Coronary artery (tissue), 2 donors: ENCODE measurements around the gene C1orf146.

ENCODE experiments used
- DNase-seq: peaks from one replicate; pipeline ENCODE4 v3.0.0-alpha.2; 2017; ENCODE audit warnings: low spot score
- H3K27ac ChIP-seq, 2 donors: fragments of 200-600 bp; sonication (generic); one replicate each; pipeline ENCODE4 v1.5.1; 2016 to 2019
- H3K4me3 ChIP-seq: fragments of 200-600 bp; sonication (generic); 2 replicates; pipeline ENCODE4 v1.5.1; 2016; ENCODE audit warnings: mild to moderate bottlenecking, moderate library complexity
- TF ChIP-seq, protein P1 (sequence below): fragments of 200-600 bp; sonication (generic); IDR thresholded peaks from one replicate; pipeline ENCODE4 v1.5.1; 2019; ENCODE audit warnings: antibody characterized with exemption

C1orf146 gene, protein sequence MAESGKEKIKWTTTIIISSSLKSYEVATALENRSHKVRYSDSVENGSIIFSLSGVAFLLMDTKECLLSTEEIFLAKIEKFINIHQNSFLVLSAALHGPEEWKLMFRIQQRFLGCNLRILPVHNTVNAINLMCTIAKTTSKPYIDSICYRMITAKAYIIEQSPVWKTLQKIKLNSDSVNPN

DNA sequence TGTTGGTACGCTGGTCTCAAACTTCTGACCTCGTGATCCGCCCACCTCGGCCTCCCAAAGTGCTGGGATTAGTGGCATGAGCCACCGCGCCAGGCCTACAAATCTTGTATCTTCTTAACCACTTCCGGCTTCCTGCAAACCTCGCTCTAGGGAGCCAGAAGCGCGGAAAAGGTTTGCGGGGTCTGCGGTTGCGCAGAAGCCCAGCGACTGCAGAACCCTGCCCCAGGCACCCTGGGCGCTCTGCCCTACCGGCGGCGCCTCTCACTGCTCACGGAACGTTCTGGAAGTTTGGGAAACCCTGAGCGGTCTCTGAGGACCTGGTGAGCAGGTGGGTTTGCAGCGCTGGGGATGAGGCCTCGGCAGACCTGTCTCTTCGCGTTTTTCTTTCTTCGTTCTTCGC is at the start of gene C1orf146:
C1orf146 (plus strand) TSS at position 195 of the 400 bp plus-strand sequence. CDS start 13,506 bp downstream, outside the sequence.
- DNase-seq = no peak
- H3K4me3 ChIP-seq = no peak within 1 kb of the TSS
- TF ChIP-seq, protein P1, sequence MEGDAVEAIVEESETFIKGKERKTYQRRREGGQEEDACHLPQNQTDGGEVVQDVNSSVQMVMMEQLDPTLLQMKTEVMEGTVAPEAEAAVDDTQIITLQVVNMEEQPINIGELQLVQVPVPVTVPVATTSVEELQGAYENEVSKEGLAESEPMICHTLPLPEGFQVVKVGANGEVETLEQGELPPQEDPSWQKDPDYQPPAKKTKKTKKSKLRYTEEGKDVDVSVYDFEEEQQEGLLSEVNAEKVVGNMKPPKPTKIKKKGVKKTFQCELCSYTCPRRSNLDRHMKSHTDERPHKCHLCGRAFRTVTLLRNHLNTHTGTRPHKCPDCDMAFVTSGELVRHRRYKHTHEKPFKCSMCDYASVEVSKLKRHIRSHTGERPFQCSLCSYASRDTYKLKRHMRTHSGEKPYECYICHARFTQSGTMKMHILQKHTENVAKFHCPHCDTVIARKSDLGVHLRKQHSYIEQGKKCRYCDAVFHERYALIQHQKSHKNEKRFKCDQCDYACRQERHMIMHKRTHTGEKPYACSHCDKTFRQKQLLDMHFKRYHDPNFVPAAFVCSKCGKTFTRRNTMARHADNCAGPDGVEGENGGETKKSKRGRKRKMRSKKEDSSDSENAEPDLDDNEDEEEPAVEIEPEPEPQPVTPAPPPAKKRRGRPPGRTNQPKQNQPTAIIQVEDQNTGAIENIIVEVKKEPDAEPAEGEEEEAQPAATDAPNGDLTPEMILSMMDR = no peak
- no peak within 1 kb of the TSS for H3K27ac ChIP-seq

GRCh38 chr1:92168657-92169056 is 49.1 kb upstream of the C1orf146 start:
- H3K4me3 ChIP-seq = no peak overlapping the region

DNA sequence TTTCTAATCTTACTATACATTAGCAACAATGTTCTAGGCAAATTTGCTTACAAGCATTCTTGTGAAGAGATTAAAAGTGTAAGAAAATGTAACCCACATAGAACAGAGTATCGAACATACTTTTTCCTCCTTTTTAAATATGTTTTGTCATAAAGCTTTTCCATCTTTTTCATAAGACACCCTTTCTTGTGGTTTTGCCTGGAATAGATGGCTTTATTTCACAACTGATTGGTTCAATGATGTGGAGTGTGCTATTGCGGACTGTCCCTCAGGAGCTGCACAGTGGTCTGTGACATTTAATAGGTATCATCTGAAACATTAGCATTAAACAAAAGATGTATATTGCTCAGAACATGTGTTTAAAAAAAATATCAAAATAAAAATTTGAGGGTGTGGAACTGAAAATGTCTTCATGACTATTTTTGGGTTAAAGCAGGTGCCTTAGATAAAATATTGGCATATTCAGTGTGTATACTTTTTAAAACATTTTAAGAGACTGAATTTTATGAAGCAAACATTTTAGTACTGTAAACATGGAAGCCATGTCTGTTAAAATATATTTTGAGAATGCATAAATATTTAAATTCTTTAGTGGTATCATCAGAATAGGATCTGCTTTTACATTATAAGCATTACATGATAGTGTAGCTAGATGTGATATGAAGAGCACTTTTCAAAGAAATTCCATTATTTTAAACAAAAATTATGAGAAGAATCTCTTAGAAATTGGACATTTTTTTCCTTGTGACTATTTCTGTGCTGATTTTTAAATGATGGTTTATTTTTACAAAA is 48.3 kb upstream of the C1orf146 start:
- H3K27ac ChIP-seq = no peak overlapping the region
- TF ChIP-seq, protein P1 = no peak
- DNase-seq = no peak
- no peak overlapping the region for H3K4me3 ChIP-seq

More at GRCh38 chr1:92168657-92169056, 49.1 kb upstream of the C1orf146 start:
- TF ChIP-seq, protein P1 = no peak
- no peak for DNase-seq
- H3K27ac ChIP-seq = no peak overlapping the region

DNA sequence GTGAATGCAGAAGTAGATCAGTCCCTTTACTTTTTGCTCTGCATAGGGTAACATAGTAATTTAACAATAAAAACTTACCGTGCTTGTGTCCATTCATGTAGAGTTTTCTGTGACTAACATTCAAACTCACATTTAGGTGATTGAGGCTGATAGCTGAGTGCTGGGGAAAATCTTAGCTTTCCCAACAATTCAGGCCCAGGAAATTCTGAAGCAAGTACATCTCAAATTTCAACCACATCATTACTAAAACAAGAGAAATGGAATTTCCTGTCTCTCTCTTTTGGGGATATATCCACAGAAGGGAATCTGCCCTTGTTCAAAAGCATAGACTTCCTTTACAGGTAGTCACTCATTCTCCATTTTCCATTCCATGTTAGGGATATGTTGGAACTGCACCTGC is 33.1 kb upstream of the C1orf146 start:
- TF ChIP-seq, protein P1 = no peak
- H3K4me3 ChIP-seq = no peak overlapping the region
- no peak for DNase-seq
- no peak overlapping the region for H3K27ac ChIP-seq

- TF ChIP-seq, protein P1 = no peak
- H3K4me3 ChIP-seq = no peak overlapping the region
- no peak for DNase-seq
- H3K27ac ChIP-seq = no peak overlapping the region
Measured at GRCh38 chr1:92186081-92186480, 31.6 kb upstream of the C1orf146 start.

GRCh38 chr1:92188436-92189255 is 29.1 kb upstream of the C1orf146 start:
- Histone ChIP-seq H3K4me3 (no peak overlapping the region), H3K27ac (no peak overlapping the region)
- TF ChIP-seq, protein P1 = no peak
- no peak for DNase-seq
